Activated CD4-positive, alpha-beta T cell treated with anti-CD3 and anti-CD28 coated beads for 36 hours (primary cell): ENCODE results near the gene OTUB2. TPM values are rescaled to one million over a fixed set of nuclear protein-coding genes. Genes with fewer than 3 reads are reported as not detected.
"Not testable (repeated sequence)": the region's sequence is repeated elsewhere in the genome, so short reads cannot be mapped to it uniquely, and the experiment has no call there.

ENCODE experiments used
- ATAC-seq: fragments of 200-7000 bp; cut with Tn5 transposase; one replicate; pipeline ENCODE4 v1.10.0; 2021; ENCODE audit warnings: mild to moderate bottlenecking, moderate library complexity
- CTCF ChIA-PET: fragments of 350-600 bp; sonication (Branson Sonifier 250); formaldehyde crosslinking; loops from one replicate; lab custom pipeline; 2021; ENCODE audit warnings: antibody characterized with exemption; lab: Charles Lee
- POLR2A ChIA-PET: fragments of 350-600 bp; sonication (Branson Sonifier 250); formaldehyde crosslinking; loops from one replicate; lab custom pipeline; 2021; ENCODE audit warnings: antibody characterized with exemption, inconsistent platforms; lab: Charles Lee
- DNase-seq: peaks from one replicate; pipeline ENCODE4 v3.0.0-alpha.2; 2020
- H3K27ac Mint-ChIP-seq: one replicate; pipeline ENCODE4 v1.8.0; 2021; ENCODE audit warnings: mixed read lengths
- H3K27me3 Mint-ChIP-seq: one replicate; pipeline ENCODE4 v1.8.0; 2021; ENCODE audit warnings: mixed read lengths
- H3K36me3 Mint-ChIP-seq: one replicate; pipeline ENCODE4 v1.8.0; 2021; ENCODE audit warnings: low read depth, mixed read lengths
- H3K4me1 Mint-ChIP-seq: one replicate; pipeline ENCODE4 v1.8.0; 2021; ENCODE audit warnings: mixed read lengths
- H3K4me3 Mint-ChIP-seq: one replicate; pipeline ENCODE4 v1.8.0; 2021; ENCODE audit warnings: mild to moderate bottlenecking, moderate library complexity, mixed read lengths
- H3K9me3 Mint-ChIP-seq: one replicate; pipeline ENCODE4 v1.8.0; 2021; ENCODE audit warnings: low read depth, mixed read lengths
- intact Hi-C, 2 experiments: fragments of 100-400 bp; cut with DNase I in 1 of 2; cut with micrococcal nuclease in 1 of 2; formaldehyde crosslinking; loops; one replicate each; pipeline versions ENCODE4 v1.14.2 to v1.15.1; 2022 to 2024; cut with DNase I, micrococcal nuclease
- total RNA-seq, 2 experiments: library from RNA; stranded (reverse); gene quantifications; one replicate each; pipeline ENCODE4 v1.2.3, GENCODE V29; 2021

OTUB2 gene
- total RNA-seq, 2 experiments from 2014 or later: 0.75 to 0.93 TPM

DNA sequence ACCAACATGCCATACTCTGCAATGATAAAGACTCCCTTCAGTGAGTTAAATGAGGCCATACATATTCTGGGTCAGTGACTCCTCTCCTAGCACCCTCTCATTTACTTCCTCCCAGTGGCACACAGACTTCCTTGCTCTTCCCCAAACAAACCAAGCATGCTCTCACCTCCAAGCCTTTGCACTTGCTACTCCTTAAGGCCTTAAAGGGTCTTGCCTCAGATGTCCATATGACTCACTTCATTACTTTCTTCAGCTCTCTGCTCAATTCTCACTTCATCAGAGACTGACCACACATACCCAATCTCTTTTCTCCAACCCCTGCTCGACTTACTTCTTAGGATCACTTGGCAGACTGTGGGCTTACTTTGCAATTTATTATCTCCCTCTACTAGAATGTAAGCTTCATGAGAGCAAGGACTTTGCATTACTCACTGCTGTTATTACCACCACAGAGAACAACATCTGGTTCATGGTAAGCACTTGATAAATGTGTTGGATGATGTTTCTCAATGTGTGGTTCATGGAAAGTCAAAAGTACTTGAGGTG is 32.1 kb downstream of the OTUB2 start:
- Mint-ChIP-seq H3K27me3 (no peaks in the 10 kb centered on the region), H3K9me3 (no peaks in the 10 kb centered on the region), H3K36me3 (peaks cover 72% of the 10 kb centered on the region), H3K4me1 (peaks cover 39% of the 10 kb centered on the region), H3K4me3 (no peak overlapping the region), H3K27ac (peak overlapping the region; percentile 42)
- intact Hi-C loops: no loop called here
- ChIA-PET CTCF (interaction anchor here (0.9 to 2.1 kb wide), 5 partner anchors 9 to 74 kb away, joined by 4 to 11 read pairs (median 8); no protein-coding TSS in a partner anchor), POLR2A (no interaction called here)
- no peak for ATAC-seq
- no peak for DNase-seq

DNA sequence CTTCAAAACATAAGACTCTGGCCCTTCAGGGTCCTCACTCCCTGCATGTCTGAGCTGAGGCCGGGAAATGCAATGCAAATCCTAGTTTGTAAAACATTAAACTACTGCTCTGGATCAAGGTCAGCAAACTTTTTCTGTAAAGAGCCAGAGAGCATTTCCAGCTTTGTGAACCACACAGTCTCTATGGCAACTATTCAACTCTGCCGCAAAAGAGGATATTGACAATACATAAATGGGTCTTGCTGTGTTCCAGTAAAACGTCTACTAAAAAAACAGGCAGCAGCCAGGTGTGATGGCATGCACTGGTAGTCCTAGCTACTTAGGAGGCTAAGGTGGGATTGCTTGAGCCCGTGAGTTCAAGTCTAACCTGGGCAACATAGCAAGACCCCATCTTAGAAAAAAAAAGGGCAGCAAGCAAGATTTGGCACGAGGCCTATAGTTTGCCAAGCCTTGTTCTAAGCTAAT is 32.6 kb downstream of the OTUB2 start:
- Mint-ChIP-seq H3K27ac (peak overlapping the region; percentile 42), H3K4me3 (no peak overlapping the region), H3K27me3 (no peaks in the 10 kb centered on the region), H3K4me1 (peaks cover 41% of the 10 kb centered on the region), H3K36me3 (peaks cover 73% of the 10 kb centered on the region), H3K9me3 (no peaks in the 10 kb centered on the region)
- POLR2A ChIA-PET: no interaction called here
- CTCF ChIA-PET: interaction anchor here (1.1 to 1.6 kb wide), 2 partner anchors 23 to 74 kb away, joined by 4 to 8 read pairs; no protein-coding TSS in a partner anchor
- ATAC-seq: no peak
- intact Hi-C loops: no loop called here
- DNase-seq: no peak

DNA sequence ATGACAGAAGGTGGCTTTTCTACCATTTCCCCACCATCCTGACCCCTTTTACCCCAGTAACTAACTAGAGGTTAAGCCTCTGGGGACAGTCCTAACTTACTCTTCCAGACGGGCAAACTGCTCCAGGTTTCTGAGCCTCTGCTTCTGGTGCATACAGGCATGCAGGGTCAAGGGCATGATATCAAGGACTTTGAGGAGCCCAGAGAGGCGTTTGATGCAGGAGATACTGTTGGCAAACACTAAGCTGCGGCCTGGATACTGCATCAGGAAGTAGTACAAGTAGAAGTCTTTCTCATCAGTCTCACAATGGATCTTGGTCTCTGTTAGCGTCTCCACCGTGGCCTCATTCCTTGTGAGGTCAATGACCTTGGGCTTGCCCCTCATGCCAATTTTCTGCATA is 33.9 kb downstream of the OTUB2 start:
- Mint-ChIP-seq H3K27ac (no peak overlapping the region), H3K4me1 (peaks cover 47% of the 10 kb centered on the region), H3K27me3 (no peaks in the 10 kb centered on the region), H3K9me3 (no peaks in the 10 kb centered on the region), H3K4me3 (no peak overlapping the region), H3K36me3 (peaks cover 63% of the 10 kb centered on the region)
- ChIA-PET CTCF (no interaction called here), POLR2A (no interaction called here)
- ATAC-seq (no peak), DNase-seq (no peak)
- intact Hi-C loops: no loop called here

DNA sequence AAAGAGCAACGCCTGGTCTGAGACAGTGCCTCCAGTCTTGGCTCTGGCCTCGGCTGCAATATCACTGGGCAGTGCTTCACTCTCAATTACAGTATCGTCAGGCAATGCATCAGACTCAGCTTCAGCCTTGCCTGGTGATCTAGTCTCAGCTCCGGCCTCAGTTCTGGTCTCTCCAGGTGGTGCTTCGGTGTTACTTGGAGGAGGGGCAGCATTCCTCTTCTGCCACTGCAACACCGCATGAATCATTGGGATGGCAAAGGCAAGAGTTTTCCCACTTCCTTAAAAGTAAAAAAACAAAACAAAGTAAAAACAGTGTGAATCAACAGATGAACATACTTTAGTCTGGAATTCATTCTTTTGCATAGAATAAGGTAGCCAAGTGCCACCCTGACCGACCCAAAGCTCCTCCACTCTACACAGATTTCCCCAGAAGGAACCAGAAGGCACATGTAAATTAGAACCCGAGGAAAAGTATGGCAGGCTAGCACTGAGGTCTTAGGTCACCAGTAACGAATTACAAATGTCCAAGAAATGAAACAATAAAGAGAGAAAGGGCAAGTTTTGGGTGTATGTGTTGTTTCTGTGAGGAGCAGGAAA is 36.3 kb downstream of the OTUB2 start:
- peaks cover 58% of the 10 kb centered on the region for H3K4me1 Mint-ChIP-seq
- H3K9me3 Mint-ChIP-seq: no peaks in the 10 kb centered on the region
- H3K27me3 Mint-ChIP-seq: no peaks in the 10 kb centered on the region
- CTCF ChIA-PET: interaction anchor here (1.2 to 1.4 kb wide), 2 partner anchors 26 to 70 kb away, joined by 3 read pairs; no protein-coding TSS in a partner anchor
- POLR2A ChIA-PET: no interaction called here
- ATAC-seq (no peak), DNase-seq (no peak)
- intact Hi-C loops: no loop called here
- H3K27ac Mint-ChIP-seq: peak overlapping the region; percentile 43
- no peak overlapping the region for H3K4me3 Mint-ChIP-seq
- peaks cover 65% of the 10 kb centered on the region for H3K36me3 Mint-ChIP-seq

DNA sequence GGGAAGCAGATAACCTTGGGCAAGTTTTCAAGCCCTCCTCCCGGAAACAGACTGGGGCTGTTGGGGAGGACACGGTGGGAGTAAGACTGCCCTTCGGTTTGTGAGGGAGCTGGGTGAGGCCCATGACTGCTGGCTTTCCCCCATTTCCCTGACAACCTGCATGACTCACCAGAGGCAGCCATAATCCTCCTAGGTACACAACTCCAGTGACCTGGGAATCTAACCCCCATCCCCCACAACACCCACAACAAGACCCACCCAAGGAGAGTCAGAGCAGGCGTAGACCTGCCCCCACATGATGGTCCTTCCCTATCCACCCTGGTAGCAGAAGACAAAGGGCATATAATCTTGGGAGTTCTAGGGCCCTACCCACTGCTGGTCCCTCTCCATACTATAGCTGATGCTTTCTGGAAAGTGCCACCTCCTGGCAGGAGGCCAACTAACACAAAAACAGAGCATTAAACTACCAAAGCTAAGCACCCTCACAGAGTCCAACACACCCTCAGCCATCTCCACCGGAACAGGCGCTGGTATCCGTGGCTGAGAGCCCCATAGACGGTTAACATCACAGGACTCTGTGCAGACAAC is 40.0 kb downstream of the OTUB2 start:
- no peaks in the 10 kb centered on the region for H3K27me3 Mint-ChIP-seq
- peaks cover 32% of the 10 kb centered on the region for H3K9me3 Mint-ChIP-seq
- DNase-seq (no peak), ATAC-seq (peak; percentile 9)
- peaks cover 76% of the 10 kb centered on the region for H3K36me3 Mint-ChIP-seq
- CTCF ChIA-PET: interaction anchor here (0.5 to 2.5 kb wide), 5 partner anchors 9 to 70 kb away, joined by 3 to 10 read pairs (median 5); partner anchors contain the start of genes DDX24 and IFI27L1
- H3K4me3 Mint-ChIP-seq: no peak overlapping the region
- intact Hi-C loops: no loop called here
- POLR2A ChIA-PET: no interaction called here
- H3K27ac Mint-ChIP-seq: peak overlapping the region; percentile 77
- H3K4me1 Mint-ChIP-seq: peaks cover 74% of the 10 kb centered on the region

DNA sequence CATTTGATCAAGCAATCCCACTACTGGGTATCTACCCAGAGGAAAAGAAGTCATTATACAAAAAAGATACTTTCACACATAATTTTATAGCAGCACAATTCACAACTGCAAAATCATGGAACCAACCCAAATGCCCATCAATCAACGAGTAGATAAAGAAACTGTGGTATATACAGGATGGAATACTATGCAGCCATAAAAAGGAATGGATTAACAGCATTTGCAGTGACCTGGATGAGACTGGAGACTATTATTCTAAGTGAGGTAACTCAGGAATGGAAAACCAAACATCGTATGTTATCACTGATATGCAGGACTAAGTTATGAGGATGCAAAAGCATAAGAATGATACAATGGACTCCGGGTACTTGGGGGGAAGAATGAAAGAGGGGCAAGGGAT is 45.9 kb downstream of the OTUB2 start:
- H3K27me3 Mint-ChIP-seq, ATAC-seq, POLR2A ChIA-PET, H3K4me3 Mint-ChIP-seq, DNase-seq, CTCF ChIA-PET: not testable (repeated sequence)
- Mint-ChIP-seq H3K9me3 (peaks cover 50% of the 10 kb centered on the region), H3K27ac (peak overlapping the region; percentile 38), H3K4me1 (peaks cover 66% of the 10 kb centered on the region), H3K36me3 (peaks cover 80% of the 10 kb centered on the region)
- intact Hi-C loops: loop anchor here in 1 of 2 experiments (10.0 kb wide), 1 partner anchor 273 kb away; no protein-coding TSS in a partner anchor

DNA sequence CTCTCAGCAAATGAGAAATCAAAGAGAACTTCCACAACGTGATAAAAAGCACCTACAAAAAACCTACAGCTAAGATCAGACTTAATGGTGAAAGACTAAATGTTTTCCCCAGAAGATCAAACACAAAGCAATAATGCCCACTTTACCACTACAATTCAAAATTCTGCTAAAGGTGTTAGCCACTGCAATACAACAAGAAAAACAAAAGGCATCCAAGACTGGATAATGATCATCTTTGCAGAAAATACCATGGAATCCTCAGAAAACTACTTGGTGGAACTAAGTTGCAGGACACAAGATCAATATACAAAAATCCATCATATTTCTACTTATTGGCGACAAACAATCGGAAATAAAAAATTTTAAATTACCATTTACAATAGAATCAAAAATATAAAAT is 48.4 kb downstream of the OTUB2 start:
- ChIA-PET POLR2A (no interaction called here), CTCF (interaction anchor here (2.0 kb wide), 1 partner anchor 38 kb away, joined by 5 read pairs; no protein-coding TSS in a partner anchor)
- H3K4me1 Mint-ChIP-seq: peaks cover 63% of the 10 kb centered on the region
- intact Hi-C loops: loop anchor here in 1 of 2 experiments (10.0 kb wide), 1 partner anchor 270 kb away; no protein-coding TSS in a partner anchor
- H3K9me3 Mint-ChIP-seq: peaks cover 34% of the 10 kb centered on the region
- H3K4me3 Mint-ChIP-seq: no peak overlapping the region
- ATAC-seq (no peak), DNase-seq (no peak)
- no peaks in the 10 kb centered on the region for H3K27me3 Mint-ChIP-seq
- H3K36me3 Mint-ChIP-seq: peaks cover 77% of the 10 kb centered on the region
- peak overlapping the region; percentile 22 for H3K27ac Mint-ChIP-seq

DNA sequence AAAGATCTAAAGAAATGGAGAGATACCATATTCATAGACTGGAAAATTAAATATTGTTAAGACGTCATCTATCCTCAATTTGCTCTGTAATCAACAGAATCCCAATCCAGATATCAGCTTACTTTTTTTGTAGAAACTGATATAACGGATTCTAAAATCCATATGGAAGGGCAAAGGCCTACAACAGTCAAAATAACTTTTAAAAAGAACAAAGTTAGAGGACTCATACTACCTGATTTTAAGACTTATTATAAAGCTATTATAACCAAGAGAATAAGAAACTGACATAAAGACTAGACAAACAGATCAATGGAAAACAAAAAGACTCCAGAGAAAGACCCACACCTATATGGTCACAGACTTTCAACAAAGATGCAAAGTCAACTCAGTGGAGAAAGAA is 48.9 kb downstream of the OTUB2 start:
- POLR2A ChIA-PET: no interaction called here

DNA sequence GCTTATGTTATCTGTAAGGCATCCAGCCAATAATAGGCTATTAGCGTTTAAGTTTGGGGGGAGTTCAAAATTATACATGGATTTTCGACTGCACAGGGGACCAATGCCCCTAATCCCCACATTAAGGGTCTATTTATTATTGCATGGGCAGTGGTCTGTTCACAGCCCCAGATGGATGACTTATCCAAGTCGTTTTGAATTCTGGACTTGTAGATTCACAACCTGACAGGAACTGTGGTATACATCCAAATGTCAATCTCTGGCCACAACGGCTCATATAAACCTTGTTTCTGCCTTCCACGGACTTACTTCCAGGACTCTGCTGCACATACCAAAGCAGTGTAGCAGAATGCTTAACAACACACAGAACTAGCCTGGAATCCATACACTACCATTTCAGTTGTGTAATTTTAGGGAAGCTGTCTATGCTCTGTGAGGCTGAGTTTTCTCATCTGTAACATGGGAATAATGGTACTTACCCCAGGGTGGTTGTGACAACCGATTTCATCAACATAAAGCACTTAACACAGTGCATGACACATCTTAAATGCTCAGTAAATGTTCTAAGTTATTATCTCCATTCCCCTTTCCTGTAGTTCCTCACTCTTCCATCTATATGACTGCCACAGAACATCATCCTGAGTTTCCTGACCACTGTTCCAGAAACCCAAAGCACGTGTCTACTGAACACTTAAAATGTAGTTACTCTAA is 51.1 kb downstream of the OTUB2 start:
- DNase-seq: no peak
- Mint-ChIP-seq H3K27ac (peak overlapping the region; percentile 8), H3K4me1 (peaks cover 54% of the 10 kb centered on the region), H3K4me3 (peak overlapping the region; percentile 99), H3K36me3 (peaks cover 63% of the 10 kb centered on the region), H3K27me3 (no peaks in the 10 kb centered on the region), H3K9me3 (peaks cover 13% of the 10 kb centered on the region)
- POLR2A ChIA-PET: interaction anchor here (0.6 kb wide), 1 partner anchor 59 kb away, joined by 3 read pairs; no protein-coding TSS in a partner anchor
- no peak for ATAC-seq
- intact Hi-C loops: loop anchor here in 1 of 2 experiments (10.0 kb wide), 1 partner anchor 268 kb away; no protein-coding TSS in a partner anchor
- CTCF ChIA-PET: no interaction called here

More for the DNA sequence above, 48.9 kb downstream of the OTUB2 start:
- Mint-ChIP-seq H3K27me3 (no peaks in the 10 kb centered on the region), H3K4me3 (peak overlapping the region; percentile 48), H3K27ac (no peak overlapping the region), H3K9me3 (peaks cover 29% of the 10 kb centered on the region), H3K4me1 (peaks cover 63% of the 10 kb centered on the region), H3K36me3 (peaks cover 77% of the 10 kb centered on the region)
- CTCF ChIA-PET: interaction anchor here (2.0 kb wide), 1 partner anchor 39 kb away, joined by 5 read pairs; no protein-coding TSS in a partner anchor
- DNase-seq (no peak), ATAC-seq (no peak)
- intact Hi-C loops: loop anchor here in 1 of 2 experiments (10.0 kb wide), 1 partner anchor 270 kb away; no protein-coding TSS in a partner anchor

DNA sequence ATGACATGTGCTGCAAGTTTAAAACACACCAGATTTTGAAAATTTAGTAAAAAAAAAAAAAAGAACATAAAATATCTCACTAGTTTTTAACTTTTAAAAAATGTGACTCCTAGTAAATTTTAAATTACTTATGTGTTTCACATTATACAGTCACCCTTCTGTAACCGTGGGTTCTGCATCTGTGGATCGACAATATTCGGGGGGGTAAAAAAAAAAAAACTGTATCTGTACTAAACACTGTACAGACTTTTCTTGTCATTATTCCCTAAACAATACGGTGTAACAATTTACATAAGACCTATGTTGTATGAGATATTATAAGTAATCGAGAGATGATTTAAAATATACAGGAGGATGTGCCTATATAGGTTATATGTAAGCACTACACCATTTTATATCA is 51.7 kb downstream of the OTUB2 start:
- Mint-ChIP-seq H3K36me3 (peaks cover 59% of the 10 kb centered on the region), H3K4me1 (peaks cover 57% of the 10 kb centered on the region), H3K9me3 (peaks cover 12% of the 10 kb centered on the region), H3K4me3 (peak overlapping the region; percentile 99), H3K27me3 (no peaks in the 10 kb centered on the region), H3K27ac (no peak overlapping the region)
- DNase-seq (no peak), ATAC-seq (no peak)
- intact Hi-C loops: loop anchor here in 1 of 2 experiments (10.0 kb wide), 1 partner anchor 267 kb away; no protein-coding TSS in a partner anchor
- CTCF ChIA-PET: interaction anchor here (1.1 to 1.3 kb wide), 2 partner anchors 26 to 55 kb away, joined by 3 to 5 read pairs; no protein-coding TSS in a partner anchor
- POLR2A ChIA-PET: no interaction called here
